Breast epithelium (tissue), 4 donors: ENCODE results near the gene HAND2. TPM values are rescaled to one million over a fixed set of nuclear protein-coding genes. Genes with fewer than 3 reads are reported as not detected.

Experiments
- DNase-seq, 2 donors: peaks; one replicate each; pipeline ENCODE4 v3.0.0-alpha.2; 2019; ENCODE audit warnings: low spot score in 2 of 2
- H3K27ac ChIP-seq, 2 donors: fragments of 200-600 bp; sonication (generic) in 1 of 2; one replicate each; pipeline ENCODE4 v1.5.1; 2016 to 2019; ENCODE audit warnings: mild to moderate bottlenecking in 1 of 2
- H3K27me3 ChIP-seq, 2 donors: fragments of 200-600 bp; sonication (generic) in 1 of 2; one replicate each; pipeline versions ENCODE4 v1.5.1 to v1.6.0; 2017 to 2019; ENCODE audit warnings: control low read depth in 1 of 2, mild to moderate bottlenecking in 1 of 2
- H3K36me3 ChIP-seq: fragments of 200-600 bp; one replicate; pipeline ENCODE4 v1.5.1; 2019
- H3K4me1 ChIP-seq, 2 donors: fragments of 200-600 bp; sonication (generic); one replicate each; pipeline ENCODE4 v1.5.1; 2016 to 2019; ENCODE audit warnings: control low read depth in 1 of 2
- H3K4me3 ChIP-seq, 3 donors: fragments of 200-600 bp; sonication (generic); 1 replicate in 2 of 3; 2 replicates in 1 of 3; pipeline ENCODE4 v1.5.1; 2016 to 2019; ENCODE audit warnings: mild to moderate bottlenecking in 3 of 3, moderate library complexity in 2 of 3
- H3K9me3 ChIP-seq, 2 donors: fragments of 200-600 bp; sonication (generic) in 1 of 2; one replicate each; pipeline ENCODE4 v1.5.1; 2016 to 2019; ENCODE audit warnings: control low read depth in 1 of 2
- CTCF ChIP-seq, 3 donors: fragments of 450-650 bp; IDR thresholded peaks; one replicate each; pipeline ENCODE4 v1.5.1; 2016 to 2017; ENCODE audit warnings: antibody characterized with exemption in 3 of 3, mild to moderate bottlenecking in 3 of 3, moderate library complexity in 3 of 3
- POLR2A ChIP-seq: fragments of 450-650 bp; IDR thresholded peaks from one replicate; pipeline ENCODE4 v1.6.1; 2016; ENCODE audit warnings: antibody characterized with exemption, mild to moderate bottlenecking, moderate library complexity
- POLR2AphosphoS5 ChIP-seq, 3 donors: sonication (generic); formaldehyde crosslinking; IDR thresholded peaks; one replicate each; pipeline ENCODE4 v1.6.1; 2017; ENCODE audit warnings: antibody characterized with exemption in 3 of 3
- intact Hi-C: fragments of 100-400 bp; cut with DNase I; formaldehyde crosslinking; loops from one replicate; pipeline ENCODE4 v1.15.1; 2023; ENCODE audit warnings: low total_unique reads
- total RNA-seq, 3 donors: library from RNA; depleted of rRNA; stranded (reverse); fragments of >200 nt; gene quantifications; one replicate each; pipeline ENCODE4 v1.1.0, GENCODE V29; 2016

The HAND2 gene
- total RNA-seq, 3 donors from 2014 or later: 10.5 to 29.6 (median 12.8) TPM

- Histone ChIP-seq H3K9me3 (no peaks in the 10 kb centered on the region), H3K27me3 (peaks cover 4 to 94% of the 10 kb centered on the region in 2 donors), H3K36me3 (no peaks in the 10 kb centered on the region), H3K4me1 (no peaks in the 10 kb centered on the region), H3K4me3 (peak overlapping the region; percentile 55 to 83 (median 59)), H3K27ac (peak overlapping the region; percentile 22 to 84)
- intact Hi-C loops: no loop called here
- no peak for DNase-seq
- TF ChIP-seq CTCF (IDR thresholded peaks at IDR 0.05) (no peak), POLR2A (no peak), POLR2AphosphoS5 (IDR thresholded peaks at IDR 0.05) (no peak)
Measured at GRCh38 chr4:173525118-173526011, 4.7 kb downstream of the HAND2 start.

GRCh38 chr4:173524218-173525117 lies 5.6 kb downstream of the HAND2 start:
- H3K9me3 ChIP-seq: no peaks in the 10 kb centered on the region
- peak overlapping the region; percentile 55 to 83 (median 59) for H3K4me3 ChIP-seq
- H3K36me3 ChIP-seq: no peaks in the 10 kb centered on the region
- peaks cover 4 to 92% of the 10 kb centered on the region in 2 donors for H3K27me3 ChIP-seq
- no peak for DNase-seq
- peak in 1 of 3 donors; percentile 2 for TF ChIP-seq POLR2AphosphoS5 (IDR thresholded peaks at IDR 0.05)
- TF ChIP-seq POLR2A: no peak
- peak overlapping the region; percentile 22 to 84 for H3K27ac ChIP-seq
- no peaks in the 10 kb centered on the region for H3K4me1 ChIP-seq
- intact Hi-C loops: no loop called here

- intact Hi-C loops: no loop called here
- TF ChIP-seq POLR2A: no peak
- TF ChIP-seq CTCF (IDR thresholded peaks at IDR 0.05): no peak
- TF ChIP-seq POLR2AphosphoS5 (IDR thresholded peaks at IDR 0.05): no peak
- DNase-seq: no peak
- Histone ChIP-seq H3K27ac (peak overlapping the region; percentile 70 to 92), H3K4me3 (peak overlapping the region; percentile 43 to 67 (median 45)), H3K27me3 (peaks cover 0 to 95% of the 10 kb centered on the region in 2 donors), H3K36me3 (no peaks in the 10 kb centered on the region), H3K9me3 (no peaks in the 10 kb centered on the region), H3K4me1 (no peaks in the 10 kb centered on the region)
Measured at GRCh38 chr4:173522951-173523395, 7.1 kb downstream of the HAND2 start.

GRCh38 chr4:173522160-173522950 lies 7.7 kb downstream of the HAND2 start:
- H3K9me3 ChIP-seq: no peaks in the 10 kb centered on the region
- peak in 1 of 2 donors; percentile 47 for DNase-seq
- H3K27me3 ChIP-seq: peaks cover 0 to 95% of the 10 kb centered on the region in 2 donors
- TF ChIP-seq POLR2AphosphoS5 (IDR thresholded peaks at IDR 0.05): peak; percentile 48 to 83 (median 80)
- no peak for TF ChIP-seq CTCF (IDR thresholded peaks at IDR 0.05)
- peak overlapping the region; percentile 43 to 67 (median 45) for H3K4me3 ChIP-seq
- H3K27ac ChIP-seq: peak overlapping the region; percentile 70 to 92
- H3K4me1 ChIP-seq: no peaks in the 10 kb centered on the region
- intact Hi-C loops: no loop called here
- no peaks in the 10 kb centered on the region for H3K36me3 ChIP-seq
